HG02884 (cell line): ENCODE measurements around the gene GRPEL1.

Source experiments
- ATAC-seq: cut with Tn5 transposase; IDR thresholded peaks from one replicate; pipeline ENCODE4 v1.9.1; 2021; ENCODE audit warnings: mild to moderate bottlenecking, moderate library complexity; ENCODE audit not compliant: unreplicated experiment

The GRPEL1 gene

DNA sequence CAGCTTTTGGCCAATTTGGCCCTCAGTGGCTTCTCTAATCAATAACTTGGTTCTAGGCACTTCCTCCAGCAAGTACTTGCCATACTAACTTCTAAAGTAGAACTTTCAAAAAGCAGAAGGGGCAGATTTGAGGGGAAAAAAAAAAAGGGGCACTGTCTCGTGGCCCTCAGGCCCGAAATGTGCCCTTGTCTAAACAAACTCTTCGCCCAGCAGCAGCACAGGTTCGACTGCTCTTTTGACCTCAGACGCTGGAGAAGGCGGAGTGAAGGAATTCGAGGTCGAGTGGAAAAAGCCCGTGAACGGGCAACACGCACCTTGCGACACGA, 775 bp downstream of the GRPEL1 start:
- ATAC-seq = no peak

DNA sequence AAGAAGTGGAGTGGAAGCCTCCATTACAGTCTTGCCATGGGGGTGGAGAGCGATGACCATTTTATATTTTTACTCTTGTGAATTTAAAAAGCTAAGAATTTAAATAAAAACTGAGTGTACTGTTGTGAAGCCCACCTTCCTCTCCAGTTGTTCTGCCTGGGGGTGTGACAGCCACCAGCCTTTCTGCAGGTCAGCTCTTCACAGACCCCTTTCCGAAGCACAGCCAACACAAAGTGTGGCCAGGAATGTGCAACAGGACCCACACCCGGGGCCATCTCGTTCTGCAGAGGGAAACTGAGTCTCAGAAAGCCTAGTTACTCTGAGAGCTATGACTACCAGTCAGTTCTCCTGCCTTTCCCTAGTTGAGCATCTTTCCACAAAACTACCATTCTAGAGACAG, 1.4 kb downstream of the GRPEL1 start:
- no peak for ATAC-seq

DNA sequence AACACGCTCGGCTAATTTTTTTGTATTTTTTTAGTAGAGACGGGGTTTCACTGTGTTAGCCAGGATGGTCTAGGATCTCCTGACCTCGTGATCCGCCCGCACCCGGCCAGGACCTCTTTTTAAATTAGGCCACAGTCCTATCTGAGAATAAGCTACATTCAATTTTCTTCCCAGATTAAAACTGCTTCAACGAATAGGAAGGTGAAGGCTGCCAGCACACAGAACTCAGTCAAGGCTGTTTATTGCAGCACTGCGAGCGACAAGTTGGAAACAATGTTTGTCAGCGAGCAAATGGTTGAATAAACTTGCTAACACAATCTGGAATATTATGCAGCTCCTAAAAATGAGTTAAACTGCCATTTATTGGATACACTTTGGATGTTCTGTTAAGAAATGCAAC, 1.9 kb downstream of the GRPEL1 start:
- no peak for ATAC-seq

DNA sequence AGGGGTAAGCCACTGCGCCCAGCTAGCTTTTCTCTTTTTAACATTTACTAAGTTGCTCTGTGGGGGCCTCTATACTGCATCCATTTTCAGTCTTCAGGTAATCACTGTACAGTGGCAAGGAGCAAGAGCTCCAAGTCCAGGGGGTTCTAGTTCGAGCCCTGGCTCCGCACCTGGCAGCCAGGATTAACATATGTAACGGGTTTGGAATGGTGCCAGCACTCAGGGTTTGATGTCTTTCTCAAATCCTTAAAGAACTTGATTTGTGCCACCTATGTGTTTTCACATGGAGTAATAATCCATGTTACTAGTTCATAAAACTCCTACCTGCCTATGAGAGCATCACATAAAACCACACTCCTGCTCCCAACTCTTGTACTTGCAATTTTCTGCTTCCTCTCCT, 4.5 kb downstream of the GRPEL1 start:
- ATAC-seq = no peak

DNA sequence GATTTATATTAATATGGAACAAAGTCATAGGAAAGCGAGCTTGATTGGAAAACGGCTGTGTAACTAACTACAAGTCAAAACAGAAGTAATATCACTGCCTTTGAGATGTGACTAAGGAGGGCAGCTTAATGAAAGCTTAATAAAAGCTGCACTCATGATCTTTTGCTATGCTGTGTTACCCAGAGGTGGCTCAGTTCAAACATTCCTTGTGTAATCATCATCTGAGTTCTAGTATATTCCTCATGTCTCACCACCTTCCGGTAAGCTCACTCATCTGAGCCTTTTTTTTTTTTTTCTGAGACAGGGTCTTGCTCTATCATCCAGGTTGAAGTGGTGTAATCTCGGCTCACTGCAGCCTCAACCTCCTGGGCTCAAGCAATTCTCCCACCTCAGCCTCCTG, 5.0 kb downstream of the GRPEL1 start:
- ATAC-seq = no peak

DNA sequence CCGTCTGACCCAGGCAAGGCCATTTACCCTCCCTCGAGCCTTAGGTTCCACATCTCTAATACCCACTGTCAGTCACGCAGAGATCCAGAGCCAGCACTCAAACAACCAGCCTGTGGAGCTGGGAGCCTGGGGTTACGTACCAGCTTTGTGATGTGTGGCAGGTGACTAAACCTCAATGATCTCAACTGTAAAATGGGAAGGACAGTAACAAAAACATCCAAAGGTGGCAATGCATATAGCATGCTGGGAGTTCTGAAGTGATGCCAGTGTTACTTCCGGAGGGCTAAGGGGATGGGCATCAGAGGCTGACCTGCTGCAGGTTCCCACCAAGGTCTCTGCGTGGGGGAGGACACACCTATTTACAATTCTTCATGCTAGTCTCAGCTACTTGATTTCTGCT, 6.0 kb downstream of the GRPEL1 start:
- no peak for ATAC-seq

DNA sequence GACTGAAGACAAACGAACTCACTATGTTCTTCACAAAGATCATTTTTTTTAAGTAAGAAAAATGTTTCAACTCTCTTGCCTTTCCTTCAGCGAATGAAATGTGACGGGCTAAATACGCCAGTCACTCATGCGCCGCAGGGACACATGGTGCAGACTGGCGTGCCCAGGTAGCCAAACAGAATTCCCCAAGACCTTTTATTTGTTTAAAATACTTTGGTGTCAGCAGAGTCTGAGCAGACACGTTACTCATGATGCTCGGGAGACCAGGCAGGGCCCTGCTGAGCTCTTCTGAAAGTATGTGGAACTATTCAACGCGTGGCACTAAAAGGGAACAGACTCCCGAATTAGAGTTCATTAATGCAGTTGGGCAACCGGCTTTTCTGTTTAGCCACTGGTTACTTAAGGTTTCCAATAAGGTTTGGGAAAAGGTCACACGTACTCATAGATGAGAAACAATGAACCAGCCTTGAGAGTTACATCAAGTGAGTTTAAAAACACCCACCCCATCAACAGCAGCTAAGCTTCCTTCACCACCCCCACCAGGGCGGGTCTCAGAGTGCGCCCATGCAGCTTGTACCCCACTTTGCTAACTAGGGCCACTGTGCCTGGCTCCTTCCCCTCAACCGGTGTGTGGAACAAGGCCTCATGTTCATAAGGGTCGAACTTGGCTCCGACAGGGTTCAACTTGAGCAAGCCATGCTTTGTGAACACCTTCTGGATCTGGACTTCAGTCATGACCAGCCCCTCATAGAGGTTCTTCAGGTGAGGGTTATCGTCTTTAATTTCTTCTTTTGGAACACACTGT, 7.3 kb downstream of the GRPEL1 start:
- ATAC-seq = no peak

DNA sequence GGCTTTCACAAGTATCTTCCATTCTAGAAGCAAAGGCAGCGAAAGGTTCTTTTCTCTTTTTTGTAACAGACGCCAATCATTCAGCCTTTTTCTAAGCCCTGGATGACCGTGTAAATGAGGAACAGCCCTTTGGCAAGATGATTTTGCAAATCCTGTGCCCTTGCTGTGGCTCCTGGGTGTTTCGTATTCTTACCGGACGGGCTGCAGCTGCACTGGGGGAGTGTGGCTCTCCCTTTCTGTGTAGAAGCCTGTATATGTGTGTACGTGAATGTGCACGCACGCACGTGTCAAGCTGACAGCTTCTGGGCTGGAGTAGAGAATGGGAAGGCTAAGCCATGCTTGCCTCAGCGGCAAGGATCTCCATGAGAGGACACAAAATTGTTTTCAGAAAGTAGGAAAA, 8.2 kb downstream of the GRPEL1 start:
- no peak for ATAC-seq

DNA sequence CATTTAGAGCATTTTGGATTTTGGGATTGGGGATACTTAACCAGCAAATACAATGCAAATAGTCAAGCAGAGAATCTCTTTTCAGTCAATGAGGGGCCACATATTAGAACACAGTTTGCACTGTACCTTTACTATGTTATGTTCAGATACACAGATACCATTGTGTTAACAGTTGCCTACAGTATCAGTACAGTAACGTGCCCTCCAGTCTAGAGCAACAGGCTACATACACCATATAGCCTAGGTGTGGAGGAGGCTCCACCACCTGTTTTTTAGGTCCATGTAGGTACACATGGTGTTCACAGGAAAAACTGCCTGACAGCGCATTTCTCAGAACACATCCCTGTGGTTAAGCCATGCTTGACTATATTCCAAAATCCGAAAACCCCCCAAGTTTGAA, 9.1 kb downstream of the GRPEL1 start:
- ATAC-seq = no peak

DNA sequence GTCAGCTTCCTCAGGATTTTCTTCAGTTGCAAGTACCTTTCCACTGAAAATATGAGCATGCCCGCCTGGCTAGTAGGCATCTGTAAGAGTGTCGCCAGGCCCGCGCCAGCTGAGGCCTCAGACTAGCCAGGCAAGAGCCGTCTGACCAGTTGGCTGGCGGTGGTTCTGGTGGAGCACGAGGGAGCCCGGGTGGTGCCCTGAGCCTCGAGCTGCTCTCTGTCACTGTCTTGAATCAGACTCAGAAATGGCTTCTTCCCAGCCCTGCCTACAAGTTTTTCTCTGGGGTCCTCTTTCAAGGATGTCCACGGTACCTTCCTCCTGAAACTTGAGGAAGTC, 11.9 kb downstream of the GRPEL1 start:
- ATAC-seq = no peak

DNA sequence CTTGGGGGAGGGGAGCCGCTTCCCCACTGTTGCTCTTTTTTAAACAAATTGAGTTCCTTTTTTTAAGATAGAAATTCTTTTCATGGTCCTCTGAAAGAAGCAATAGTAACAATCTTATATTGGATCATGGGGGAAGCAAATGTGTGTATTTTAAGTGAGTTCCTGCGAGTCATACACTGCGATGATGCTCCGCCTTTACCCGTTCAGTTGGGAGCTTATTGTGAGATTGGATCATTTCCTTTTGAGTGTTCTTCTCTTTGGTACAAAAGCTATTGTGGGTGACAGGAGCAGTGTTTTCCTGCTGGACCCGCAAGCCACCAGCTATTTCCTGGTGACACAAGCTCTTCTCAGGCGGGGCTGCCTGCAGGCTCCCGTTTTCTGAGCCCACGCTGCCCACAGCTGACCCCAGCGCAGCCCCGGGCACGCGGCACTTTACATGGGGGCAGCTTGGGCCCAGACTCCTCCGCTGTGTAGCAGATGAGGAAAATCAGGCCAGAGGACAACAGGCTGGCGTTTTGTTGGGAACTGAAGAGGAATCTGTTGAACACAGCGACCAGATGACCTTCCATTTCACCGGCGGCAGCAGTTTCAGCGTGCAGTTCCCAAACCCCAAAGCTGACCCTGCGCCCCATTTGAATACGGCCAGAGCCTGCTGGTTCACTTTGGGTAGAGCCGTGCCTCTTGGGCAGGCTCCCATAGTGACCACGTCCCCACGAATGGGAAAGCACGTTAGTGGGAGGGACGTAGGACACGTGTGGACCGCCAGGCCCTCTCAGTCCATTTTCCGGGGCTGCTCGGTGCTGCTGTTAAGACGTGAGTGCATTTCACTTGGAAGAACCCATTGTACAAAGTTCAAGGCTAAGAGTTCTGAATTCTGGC, 12.5 kb downstream of the GRPEL1 start:
- ATAC-seq = no peak

DNA sequence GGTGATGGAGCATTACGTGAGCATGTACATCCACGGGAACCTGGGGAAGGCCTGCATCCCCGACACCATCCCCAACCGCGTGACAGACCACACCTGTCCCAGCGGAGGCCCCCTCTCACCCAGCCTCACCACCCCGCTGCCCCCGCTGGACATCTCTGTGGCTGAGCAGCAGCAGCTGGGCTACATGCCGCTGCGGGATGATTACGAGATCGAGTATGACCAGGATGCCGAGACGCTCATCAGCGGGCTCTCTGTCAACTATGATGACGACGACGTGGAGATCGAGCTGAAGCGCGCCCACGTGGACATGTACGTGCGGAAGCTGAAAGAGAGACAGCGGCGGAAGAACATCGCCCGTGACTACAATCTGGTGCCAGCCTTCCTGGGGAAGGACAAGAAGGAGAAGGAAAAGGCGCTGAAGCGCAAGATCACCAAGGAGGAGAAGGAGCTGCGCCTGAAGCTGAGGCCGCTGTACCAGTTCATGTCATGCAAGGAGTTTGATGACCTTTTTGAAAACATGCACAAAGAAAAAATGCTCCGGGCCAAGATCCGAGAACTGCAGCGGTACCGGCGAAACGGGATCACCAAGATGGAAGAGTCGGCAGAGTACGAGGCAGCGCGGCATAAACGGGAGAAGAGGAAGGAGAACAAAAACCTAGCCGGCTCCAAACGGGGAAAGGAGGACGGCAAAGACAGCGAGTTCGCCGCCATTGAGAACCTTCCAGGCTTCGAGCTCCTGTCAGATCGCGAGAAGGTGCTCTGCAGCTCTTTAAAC, 13.6 kb downstream of the GRPEL1 start:
- ATAC-seq = no peak

DNA sequence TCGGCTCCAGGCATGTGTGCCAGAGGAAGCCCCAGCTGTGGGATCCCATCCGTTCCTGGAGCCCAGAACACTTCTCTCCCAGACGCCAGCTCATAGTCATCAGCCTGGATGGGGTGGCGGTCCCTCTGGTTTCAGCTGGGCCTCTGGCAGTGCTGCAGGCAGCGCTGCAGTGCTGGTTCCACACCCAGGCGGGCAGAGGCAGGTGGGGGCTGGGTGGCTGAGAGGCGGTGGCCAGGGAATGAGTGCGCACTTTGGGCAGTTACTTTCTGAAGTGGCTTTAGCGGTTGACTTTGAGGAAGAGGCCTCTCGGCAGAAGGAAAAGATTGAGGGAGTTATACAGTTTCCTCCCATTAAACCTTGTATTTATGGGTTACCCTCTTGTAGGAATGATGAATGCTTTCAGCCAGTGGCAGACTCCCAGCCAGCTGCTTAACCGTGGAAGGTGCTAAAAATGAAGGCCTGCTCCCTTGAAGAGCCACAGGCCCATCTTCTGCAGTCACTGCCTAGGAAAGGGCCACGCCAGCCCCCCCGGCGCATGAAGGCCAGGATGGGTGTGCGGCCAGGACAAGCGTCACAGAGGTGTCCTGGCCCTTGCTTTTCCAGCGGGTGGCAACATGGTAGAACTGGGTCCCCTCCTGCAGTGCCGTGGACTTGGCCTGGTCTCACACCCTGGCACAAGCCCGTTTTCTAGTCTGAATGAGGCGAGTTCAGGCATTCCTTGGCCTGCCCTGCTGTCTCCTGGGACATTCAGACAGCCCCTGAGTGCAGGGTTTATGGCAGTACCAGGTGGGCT, 14.7 kb downstream of the GRPEL1 start:
- ATAC-seq = no peak

DNA sequence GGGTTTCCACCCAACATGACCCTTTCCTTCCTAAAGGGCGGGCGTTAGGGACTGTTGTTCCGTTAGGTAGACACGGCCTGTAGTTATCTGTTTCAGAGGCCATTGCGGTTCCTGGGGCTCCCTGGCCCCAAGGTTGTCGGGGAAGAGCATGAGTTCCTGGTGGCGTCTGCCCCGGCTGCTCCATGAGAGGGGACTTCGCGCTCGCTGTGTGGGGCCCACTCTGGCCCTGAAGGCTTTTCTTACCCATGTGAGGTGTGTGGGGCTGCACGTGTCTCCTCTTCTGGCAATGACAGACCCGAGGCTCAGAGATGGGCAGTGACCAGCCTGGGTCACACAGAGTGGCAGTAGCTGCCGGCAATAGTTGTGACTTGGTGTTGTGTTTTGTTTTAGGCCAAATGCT, 15.6 kb downstream of the GRPEL1 start:
- no peak for ATAC-seq

DNA sequence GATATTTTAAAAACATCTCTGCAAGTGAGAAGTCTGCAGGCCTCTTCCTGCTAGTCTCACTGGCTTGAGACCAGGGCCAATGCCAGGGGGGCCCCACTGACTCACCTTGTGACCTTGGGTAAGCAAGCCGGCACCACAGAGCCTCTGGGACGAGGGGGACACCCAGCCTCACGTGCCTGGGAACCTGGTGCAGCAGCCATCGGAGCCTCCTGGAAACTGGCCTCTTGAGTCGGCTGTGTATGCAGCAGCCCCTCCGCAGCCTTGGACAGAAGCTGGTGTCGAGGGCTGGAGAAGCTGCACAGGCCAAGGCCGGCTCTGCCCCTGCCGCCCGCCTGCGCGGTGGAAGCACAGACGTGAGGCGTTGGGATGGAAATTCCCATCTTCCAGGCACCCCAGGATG, 16.0 kb downstream of the GRPEL1 start:
- no peak for ATAC-seq

DNA sequence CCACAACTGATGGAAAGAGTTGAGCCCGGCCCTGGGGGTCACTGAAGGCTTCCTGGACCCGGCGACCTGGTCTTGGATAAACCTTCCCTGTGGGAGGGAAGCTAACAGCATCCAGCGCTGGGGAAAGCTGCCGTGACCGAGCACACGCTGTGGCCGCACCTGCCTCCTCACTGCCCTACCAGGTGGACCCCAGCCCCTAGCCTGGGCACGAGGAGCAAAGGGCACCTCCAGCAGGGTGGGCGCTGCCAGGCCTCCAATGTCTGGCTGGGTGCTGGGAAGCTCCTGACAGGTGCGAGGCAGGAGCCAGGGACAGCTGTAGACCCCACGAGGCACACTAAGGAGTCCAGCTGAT, 16.7 kb downstream of the GRPEL1 start:
- no peak for ATAC-seq

DNA sequence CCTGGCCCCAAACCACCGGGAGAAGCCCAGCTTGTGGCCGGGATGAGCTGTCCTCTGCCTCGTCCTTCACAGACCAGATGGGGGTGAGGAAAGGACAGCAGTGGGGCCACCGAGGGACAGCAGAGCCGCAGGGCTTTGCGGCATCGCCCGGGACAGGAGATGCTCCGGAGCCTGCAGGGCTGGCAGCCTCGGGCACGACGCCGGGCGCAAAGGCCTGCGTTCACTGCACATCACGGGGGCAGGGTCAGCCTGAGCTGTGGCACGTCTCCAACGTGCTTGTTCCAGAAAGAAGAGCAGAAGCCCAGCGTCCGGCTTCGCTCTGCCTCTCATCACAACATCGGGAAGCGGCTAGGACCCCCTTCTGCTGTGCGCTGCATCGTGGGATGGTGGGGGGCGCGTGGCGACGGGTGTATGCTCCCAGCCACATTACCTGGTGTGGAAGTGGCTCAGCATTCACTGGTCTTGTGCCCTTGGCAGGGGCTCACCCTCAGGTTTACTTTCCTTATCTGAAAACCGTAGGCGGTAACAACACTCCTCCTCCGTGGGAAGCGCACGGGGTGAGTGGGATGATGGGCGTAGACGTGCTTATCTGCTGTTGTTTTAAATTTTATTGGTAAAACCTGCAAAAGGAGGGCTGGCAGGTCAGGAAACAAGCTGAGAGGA, 17.3 kb downstream of the GRPEL1 start:
- ATAC-seq = no peak

DNA sequence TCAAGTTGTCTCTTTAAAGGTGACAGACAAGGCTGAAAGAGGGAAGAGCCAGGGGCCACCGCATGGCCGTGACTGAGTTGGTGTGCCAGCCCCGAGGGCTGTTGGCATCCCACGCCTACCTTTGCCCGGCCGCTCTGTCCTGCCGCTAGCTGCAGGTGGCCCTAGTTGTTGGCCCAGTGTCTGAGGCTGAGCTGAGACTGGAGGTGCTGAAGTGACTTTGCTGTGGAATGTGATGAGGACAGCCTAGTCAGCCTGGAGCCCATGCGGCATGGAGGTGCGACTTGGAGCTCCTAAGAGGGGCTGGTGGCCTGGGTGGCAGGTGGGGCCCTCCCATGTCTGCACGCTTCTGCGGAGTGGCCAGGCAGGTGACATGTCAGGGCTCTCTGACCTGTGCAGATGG, 18.1 kb downstream of the GRPEL1 start:
- no peak for ATAC-seq

DNA sequence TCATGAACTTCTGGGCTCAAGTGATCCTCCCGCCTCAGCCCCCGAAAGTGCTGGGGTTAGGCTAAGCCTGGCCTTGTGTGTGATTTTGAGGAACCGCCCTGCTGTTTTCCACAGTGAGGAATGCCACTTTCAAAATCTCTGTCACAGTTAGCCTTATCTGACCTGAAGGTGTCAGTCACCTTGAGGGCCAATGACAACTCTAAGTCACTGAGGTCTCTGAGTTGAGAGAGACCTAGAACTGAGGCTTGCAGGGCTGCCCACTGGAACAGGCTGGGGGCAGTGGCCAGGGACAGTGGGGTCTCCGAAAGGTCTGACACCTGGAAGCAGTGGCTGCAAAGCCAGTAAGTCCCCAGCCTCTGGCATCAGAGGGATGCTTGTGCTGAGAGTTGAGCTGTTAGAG, 18.6 kb downstream of the GRPEL1 start:
- ATAC-seq = no peak

DNA sequence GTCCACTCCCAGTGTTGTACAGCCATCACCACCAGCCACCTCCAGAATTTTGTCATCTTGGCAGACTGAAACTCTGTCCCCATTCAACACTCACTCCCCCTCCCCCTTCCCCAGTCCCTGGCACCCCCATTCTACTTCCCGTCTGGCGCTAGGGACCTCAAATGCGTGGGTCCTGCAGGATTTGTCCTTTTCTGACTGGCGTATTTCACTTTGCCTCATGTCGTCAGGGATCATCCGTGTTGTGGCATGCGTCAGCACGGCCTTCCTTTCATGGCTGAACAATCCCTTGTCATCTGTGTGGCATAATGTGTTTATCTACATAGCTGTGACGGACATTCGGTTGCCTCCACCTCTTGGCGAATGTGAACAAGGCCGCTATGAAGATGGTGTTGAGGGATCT, 19.2 kb downstream of the GRPEL1 start:
- ATAC-seq = no peak

DNA sequence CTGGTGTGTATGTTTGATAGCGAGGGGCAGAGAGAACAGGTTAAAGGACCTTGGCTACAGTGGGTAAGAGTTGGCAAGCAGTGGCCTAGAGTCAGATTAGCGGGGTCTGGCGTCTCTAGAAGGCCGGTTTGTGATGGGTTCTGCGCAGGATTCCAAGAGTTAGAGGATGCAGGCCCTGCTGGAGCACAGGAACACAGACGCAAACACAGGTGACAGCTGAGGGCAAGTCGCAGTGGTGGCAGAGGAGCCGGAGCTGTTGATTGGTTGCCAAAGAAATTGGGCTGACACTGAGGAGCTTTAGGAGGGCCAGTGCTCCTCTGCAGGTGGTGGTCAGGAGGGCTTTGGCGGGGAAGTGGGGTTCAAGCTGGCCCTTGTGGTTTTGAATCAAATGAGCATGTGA, 20.9 kb downstream of the GRPEL1 start:
- ATAC-seq = no peak
